NCI-H1436 (cell line): Measurements from ENCODE around the gene UHMK1.
"Not testable (repeated sequence)": the region's sequence is repeated elsewhere in the genome, so short reads cannot be mapped to it uniquely, and the experiment has no call there.

ENCODE experiments used
- DNase-seq: peaks from one replicate; lab custom pipeline; 2025; lab: John Stamatoyannopoulos, UW

UHMK1 gene, protein sequence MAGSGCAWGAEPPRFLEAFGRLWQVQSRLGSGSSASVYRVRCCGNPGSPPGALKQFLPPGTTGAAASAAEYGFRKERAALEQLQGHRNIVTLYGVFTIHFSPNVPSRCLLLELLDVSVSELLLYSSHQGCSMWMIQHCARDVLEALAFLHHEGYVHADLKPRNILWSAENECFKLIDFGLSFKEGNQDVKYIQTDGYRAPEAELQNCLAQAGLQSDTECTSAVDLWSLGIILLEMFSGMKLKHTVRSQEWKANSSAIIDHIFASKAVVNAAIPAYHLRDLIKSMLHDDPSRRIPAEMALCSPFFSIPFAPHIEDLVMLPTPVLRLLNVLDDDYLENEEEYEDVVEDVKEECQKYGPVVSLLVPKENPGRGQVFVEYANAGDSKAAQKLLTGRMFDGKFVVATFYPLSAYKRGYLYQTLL

DNA sequence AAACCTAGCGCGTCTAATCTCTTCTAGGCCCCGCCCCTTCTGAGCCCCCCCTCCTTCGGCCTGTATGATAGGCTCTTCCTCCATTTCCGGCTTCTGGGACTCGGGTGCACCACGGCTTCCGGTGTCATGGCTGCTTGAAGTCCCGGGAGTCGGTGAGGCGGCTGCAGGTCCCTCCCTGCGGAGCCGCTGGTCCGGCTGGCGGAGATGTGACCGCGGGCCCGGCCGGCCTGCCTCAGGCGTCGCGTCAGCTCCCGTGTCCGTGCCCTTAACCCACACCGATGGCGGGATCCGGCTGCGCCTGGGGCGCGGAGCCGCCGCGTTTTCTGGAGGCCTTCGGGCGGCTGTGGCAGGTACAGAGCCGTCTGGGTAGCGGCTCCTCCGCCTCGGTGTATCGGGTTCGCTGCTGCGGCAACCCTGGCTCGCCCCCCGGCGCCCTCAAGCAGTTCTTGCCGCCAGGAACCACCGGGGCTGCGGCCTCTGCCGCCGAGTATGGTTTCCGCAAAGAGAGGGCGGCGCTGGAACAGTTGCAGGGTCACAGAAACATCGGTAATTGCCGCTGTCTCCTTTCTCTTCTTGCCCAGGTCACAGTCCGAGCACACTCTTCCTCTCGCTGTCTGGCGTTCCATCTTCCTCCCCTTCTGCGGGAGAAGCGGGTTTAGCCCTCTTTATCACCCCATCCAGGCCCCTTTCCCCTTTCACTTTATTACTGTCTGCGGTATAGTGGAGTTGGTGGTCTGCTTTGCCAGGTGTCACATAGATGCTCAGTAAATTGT, at the start of gene UHMK1:
Gene UHMK1, plus strand, starts transcription at position 96 of the 773 bp plus-strand sequence. Its CDS starts 183 bp downstream, at position 279.
- DNase-seq = peak; percentile 86

DNA sequence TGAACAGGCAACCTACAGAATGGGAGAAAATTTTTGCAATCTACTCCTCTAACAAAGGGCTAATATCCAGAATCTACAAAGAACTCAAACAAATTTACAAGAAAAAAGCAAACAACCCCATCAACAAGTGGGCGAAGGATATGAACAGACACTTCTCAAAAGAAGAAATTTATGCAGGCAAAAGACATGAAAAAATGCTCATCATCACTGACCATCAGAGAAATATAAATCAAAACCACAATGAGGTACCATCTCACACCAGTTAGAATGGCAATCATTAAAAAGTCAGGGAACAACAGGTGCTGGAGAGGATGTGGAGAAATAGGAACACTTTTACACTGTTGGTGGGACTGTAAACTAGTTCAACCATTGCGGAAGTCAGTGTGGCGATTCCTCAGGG, 43.3 kb upstream of the UHMK1 start:
- DNase-seq = not testable (repeated sequence)

DNA sequence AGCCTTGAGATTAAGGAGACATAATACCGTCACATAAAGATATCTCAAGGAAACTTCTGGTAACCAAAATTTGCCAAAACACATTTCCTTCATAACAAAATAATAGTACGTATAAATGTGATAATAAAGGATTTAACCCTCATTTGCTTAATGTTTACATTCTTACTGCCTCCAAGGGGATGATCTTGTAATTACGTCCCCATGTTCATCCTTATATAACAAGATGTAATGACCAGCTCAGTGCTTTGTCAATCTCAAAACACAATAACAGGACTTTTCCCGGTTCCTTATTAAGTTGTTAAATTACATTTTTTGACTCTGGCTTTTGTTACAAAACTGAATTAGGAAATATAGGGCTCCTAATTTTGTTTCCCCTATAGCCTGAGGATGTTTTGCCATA, 41.3 kb upstream of the UHMK1 start:
- no peak for DNase-seq

DNA sequence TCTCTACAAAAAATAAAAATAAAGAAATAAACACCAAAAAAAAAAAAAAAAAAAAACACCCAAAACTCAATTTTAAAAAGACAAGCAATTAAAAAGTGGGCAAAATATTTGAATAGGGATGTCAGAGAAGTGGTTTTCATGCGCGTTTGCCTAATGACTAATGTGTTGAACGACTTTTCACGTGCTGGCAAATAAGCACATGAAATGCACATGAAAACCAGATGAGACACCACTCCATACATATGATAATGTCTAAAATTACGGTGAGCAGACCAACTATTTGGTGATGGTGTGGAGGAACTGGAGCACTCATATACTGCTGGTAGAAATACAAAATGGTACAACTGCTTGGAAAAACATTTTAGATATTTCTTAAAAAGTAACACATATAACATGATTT, 39.4 kb upstream of the UHMK1 start:
- no peak for DNase-seq

DNA sequence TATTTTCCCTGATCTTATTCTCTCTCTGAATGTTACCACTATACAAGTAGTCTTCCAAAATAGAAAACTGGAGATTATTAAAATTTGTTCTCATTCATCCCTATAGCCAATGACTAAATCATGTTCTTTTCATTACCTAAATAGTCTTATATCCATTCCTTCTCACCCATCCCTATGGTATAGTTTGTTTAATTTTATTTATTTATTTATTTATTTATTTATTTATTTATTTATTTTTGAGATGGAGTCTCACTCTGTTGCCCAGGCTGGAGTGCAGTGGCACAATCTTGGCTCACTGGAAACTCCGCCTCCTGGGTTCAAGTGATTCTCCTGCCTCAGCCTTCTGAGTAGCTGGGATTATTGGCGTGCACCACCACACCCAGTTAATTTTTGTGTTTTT, 35.2 kb upstream of the UHMK1 start:
- DNase-seq = not testable (repeated sequence)

DNA sequence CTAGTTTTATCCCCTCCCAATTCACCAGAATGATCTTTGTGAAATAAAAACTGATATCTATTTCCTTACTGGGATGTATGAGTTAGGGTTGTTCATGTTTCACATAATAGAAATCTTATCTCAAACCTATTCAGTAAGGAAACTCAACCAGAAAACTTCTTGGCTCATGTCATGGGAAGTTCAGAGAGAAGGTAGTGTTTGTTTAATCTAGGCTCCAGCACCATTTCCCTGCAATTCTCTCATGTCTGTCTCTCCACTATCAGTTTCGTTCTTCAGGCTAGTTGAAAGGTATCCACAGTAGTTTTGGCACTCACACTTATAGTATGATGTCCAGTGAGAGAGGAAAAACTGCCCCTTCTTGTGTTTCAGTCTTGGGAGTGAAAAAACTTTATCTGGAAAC, 34.6 kb upstream of the UHMK1 start:
- no peak for DNase-seq

DNA sequence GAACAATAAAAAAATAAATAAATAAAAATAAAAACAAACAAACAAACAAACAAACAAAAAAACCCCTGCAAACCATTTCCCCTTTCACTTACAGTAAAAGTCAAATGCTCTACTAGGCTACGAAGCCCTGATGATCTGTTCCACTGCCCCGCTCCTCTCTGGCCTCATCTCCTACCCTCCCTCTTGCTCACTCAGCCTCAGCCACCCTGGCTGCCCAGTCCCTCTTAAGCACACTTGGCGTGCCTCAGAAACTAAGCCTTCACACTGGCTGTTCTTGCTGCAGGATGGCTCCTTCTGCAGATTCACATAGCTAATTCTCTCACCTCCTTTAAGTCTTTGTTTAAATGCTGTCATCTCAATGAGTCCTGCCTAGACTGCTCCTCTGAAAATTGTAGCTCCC, 30.8 kb upstream of the UHMK1 start:
- DNase-seq = no peak

DNA sequence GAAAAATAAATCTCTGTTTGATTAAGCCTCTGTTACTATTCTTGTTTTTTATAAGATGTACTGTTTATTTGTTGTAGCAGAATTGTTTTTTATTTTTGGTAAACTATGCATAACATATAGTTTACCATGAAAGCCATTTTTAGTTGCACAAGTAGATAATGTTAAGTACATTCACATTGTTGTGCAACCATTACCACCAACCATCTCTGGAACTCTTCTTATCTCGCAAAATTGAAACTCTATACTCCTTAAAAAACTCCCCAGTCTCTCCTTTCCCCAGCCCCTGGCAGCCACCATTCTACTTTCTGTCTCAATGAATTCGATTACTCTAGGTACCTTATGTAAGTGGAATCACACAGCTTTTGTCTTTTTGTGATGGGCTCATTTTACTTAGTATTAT, 27.4 kb upstream of the UHMK1 start:
- DNase-seq = no peak

DNA sequence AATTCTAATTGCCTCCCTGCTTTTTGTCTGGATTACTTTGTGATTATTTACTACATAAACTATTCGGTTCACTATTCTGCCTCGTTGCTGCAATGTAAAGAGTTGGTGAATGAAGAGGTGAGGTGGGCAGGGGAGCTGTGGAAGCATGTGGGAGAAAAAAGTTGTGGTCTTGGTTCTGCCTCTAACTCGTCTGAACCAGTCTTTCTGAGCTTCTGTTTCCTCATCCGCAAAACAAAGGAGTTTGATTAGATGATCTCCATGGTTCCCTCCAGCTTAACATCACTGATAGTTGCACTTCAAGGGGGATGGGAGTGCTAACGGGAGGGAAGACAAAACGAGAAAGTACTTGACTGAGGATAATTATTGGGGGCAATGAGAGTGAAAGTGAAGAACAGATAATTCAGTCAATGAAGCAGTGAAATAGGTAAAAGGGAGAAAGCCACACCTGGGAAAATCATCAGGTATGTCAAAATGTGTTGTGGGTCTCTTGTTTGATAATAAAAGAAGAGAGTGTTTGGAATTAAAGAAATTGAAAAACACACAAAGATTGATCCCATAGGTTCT, 26.2 kb upstream of the UHMK1 start:
- DNase-seq = no peak

DNA sequence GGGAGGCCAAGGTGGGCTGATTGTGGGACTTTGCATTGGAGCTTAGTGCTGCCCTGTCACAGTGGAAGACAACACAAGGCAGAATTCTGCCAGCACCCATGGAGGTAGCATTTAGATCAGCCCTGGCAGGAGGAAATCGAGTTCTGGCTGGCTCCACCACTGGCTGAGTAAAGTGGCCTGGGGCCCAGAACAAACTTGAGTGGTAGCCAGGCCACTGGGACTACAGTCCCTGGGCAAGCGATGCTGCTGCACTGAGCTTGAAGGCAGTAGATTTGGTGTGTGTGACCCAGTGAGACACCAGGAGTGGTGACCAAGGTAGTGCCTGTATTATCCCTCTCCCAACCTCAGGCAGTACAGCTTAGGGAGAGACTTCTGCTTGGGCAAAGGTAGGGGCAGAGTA, 22.5 kb upstream of the UHMK1 start:
- DNase-seq = no peak

DNA sequence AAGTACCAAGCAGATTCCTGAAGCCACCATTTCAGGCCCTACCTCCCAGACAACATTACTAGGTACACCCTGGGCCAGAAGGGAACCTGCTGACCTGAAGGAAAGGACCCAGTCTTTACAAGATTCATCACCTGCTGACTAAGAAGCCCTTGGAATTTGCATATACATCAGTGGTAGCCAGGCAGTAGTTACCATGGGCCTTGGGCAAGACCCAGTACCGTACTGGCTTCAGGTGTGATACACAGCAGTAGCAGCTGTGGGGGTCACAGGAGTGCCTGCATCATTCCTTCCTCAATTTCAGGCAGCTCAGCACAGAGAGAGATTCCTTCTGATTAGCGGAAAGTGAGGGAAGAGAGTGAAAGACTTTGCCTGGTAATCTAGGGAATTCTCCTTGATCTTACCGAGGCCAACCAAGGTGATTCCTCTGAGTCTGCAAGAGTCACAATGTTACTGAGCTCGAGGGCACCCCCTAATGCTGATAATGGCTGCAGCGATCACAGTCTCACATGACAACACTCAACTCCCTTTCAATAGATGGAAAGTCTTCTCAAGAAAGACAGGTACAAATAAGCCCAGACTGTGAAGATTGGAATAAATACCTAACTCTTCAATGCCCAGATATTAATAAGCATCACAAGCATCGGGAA, 22.0 kb upstream of the UHMK1 start:
- no peak for DNase-seq

DNA sequence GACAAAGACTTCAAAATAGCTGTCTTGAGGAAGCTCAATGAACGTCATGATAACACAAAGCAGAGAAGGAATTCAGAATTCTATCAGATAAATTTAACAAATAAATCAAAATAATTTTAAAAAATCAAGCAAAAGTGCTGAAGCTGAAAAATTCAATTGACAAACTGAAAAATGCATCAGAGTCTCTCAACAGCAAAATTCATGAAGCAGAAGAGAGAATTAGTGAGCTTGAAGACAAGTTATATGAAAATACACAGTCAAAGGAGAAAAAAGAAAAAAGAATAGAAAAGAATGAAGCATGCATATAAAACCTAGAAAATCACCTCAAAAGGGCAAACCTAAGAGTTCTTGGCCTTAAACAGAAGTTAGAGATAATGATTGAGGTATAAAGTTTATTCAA, 21.0 kb upstream of the UHMK1 start:
- DNase-seq = no peak

DNA sequence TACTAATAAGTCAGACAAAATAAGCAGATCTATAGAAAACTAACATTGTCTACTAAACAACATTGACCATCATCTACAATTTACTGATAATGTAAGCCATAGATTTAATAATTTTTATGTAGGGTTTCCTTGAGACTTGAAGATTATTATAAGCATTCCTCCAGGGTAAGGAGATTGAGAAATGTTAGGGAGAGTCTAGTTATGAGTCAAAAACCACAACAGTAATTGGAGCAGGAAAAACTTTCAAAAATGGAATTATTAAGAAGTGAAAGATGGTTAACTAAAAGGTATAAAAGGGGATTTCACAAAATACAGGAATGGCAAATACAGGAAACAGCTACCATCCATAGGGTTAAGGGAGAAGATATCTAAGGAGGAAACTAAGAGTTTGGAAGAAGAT, 12.4 kb upstream of the UHMK1 start:
- no peak for DNase-seq

DNA sequence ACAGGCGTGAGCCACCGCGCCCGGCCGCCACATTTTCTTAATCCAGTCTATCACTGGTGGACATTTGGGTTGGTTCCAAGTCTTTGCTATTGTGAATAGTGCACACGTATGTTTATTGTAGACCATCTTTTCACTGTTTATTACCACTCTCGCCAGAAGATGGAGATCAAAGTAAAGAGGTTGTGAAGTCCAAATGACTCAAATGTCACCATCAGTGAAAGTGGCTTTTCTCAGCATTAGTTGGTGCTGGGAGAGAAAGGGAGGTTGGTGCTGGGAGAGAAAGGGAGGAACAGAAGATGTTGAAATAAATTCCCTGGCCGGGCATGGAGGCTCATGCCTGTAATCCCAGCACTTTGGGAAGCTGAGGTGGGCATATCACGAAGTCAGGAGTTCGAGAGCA, 10.4 kb upstream of the UHMK1 start:
- DNase-seq = no peak

DNA sequence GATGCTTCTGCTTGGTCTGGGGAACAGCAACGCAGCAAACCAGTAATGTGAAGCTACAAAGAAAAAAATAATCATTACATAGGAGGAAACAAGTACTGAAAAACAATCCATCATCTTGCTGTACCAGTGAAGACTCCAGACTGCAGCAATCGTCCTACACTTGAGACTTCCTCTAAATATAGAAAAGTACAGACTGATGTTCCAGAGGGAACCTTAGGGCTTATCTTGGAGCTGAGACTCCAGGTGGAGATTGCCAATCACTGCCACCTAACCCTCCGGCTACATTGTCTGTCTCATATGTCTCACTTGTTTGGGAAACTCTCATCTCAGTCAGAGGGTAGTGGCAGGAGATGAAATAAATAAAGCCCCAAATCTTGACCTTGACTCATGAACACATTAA, 9.4 kb upstream of the UHMK1 start:
- no peak for DNase-seq

DNA sequence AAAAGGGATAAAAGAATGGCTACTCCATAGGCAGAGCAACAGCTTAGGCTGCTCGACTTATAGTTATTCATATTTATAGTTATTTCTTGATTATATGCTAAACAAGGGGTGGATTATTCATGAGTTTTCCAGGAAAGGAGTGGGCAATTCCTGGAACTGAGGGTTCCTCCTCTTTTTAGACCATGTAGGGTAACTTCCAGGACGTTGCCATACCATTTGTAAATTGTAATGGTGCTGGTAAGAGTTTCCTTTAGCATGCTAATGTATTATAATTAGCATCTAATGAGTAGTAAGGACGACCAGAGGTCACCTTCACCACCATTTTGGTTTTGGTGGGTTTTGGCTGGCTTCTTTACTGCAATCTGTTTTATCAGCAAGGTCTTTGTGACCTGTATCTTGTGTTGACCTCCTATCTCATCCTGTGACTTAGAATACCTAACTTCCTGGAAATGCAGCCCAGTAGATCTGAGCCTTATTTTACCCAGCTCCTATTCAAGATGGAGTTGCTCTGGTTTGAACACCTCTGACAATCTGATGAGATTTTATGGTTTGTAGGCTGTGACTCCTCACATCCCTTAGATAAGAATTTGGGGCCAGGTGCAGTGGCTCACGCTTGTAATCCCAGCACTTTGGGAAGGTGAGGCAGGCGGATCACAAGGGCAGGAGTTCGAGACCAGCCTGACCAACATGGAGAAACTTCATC, 1.9 kb upstream of the UHMK1 start:
- DNase-seq = not testable (repeated sequence)

DNA sequence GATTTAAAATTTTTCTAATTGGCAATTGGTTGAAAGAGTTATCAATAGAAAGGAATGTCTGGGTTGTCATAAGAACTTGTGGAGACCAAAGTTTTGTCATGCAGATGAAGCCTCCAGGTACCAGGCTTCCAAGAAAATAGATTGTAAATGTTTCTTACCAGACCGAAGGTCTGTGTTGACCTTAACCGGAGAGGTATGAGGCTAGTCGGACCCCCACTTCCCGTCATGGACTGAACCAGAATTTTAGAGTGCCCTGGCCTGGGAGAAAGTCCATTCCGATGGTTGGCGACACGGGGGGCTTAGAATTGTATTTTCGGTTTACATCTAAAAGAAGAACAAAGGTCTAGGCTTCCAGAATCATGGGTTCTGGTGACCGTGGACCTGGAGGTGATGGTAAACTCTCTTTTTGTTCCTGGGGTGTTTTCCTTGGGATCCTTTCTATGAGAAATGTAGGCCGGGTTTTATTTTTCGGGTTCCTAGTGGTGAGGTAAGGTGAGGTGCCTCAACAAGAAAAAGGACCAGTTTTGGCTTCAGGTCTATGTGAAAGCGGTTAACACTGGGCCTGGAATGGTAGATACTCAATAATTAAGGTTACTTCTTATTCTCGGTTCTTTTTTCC, 405 bp upstream of the UHMK1 start:
- no peak for DNase-seq

DNA sequence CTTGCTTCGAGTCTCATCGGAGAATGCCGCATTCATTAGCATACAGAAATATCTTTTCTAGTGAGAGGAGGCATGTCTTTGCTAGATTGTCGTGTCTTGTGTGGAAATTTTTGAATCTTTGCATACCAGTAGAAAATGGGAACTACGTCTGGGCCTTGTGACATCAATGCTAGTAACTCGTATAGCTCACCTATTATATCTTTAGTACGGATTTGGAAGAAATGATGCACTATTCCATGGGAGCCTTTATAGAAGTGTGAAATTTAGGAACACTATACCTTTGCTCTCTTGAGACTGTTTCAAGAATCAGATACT, 835 bp downstream of the UHMK1 start:
- no peak for DNase-seq

DNA sequence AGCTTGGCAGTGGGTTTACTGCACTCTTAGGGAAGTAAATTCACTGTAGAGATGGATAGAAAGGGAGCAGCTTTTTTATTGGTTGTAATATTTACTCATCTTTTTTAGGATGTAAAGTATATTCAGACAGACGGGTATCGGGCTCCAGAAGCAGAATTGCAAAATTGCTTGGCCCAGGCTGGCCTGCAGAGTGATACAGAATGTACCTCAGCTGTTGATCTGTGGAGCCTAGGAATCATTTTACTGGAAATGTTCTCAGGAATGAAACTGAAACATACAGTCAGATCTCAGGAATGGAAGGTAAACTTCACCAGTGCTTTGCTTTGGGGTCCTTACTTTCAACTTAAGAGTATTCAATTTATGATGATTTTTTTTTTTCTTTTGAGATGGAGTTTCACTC, 3.2 kb downstream of the UHMK1 start:
- DNase-seq = no peak

DNA sequence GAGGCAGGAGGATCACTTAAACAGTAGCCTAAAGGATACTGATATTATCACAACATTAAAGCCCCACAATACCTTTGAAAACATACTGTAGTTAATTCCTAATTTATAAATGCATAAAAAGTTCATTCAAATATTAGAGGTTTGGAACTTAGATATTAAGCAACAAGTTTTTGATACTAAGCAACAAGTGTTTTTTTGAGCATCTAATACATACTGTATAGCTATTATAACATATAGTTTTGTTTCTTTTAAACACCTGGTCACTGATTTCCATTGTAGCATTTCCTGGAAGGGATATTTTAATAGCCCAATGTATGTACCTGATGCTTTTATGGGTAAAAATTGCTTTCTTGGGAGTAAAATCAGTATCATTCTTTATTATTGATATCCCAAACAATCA, 4.5 kb downstream of the UHMK1 start:
- DNase-seq = no peak

DNA sequence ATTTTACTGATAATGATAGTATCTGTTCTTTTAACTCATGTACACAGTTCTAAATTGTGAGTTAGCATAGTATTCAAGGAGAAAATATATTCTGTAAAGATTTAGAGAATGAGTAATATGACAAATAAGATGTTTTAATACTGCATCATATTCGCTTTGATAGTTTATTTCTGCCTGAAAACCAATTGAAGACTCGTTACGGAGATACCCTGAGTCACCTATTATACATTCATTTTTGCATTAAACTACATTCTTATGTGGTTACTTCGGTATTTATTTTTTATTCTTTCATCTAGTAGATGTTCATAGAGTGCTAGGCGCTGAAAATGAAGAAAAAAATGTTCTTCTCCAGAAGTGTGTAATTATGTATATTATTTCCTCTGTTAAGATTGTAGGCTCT, 5.3 kb downstream of the UHMK1 start:
- DNase-seq = no peak

DNA sequence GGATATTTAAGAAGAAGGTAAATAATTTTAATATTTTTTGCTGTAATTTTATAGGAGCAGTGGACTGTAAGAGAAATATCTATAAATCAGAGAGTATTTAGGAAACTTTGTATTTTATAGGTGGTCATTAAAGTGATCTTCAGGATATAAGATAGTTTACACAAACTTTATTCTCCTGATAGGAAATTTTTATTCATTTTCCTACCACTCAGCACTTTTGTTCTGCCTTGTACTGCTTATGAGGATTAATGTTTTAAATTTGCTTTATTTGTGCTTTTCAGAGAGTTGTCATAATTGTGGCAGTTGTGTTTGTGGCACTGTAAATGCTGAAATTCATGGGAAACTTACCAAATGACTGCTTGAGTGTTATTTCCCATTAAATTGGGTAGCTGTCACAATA, 29.7 kb downstream of the UHMK1 start:
- no peak for DNase-seq
